HepG2 (cell line): Measurements from ENCODE around the gene PSMD8. TPM values are rescaled to one million over a fixed set of nuclear protein-coding genes. Genes with fewer than 3 reads are reported as not detected.

ENCODE experiments used
- ARNTL ChIP-seq: sonication (generic); formaldehyde crosslinking; IDR thresholded peaks from 2 replicates; pipeline ENCODE4 v1.4.0; 2020; ENCODE audit warnings: mild to moderate bottlenecking, missing genetic modification reagents
- ATAD3A ChIP-seq: sonication (generic); formaldehyde crosslinking; IDR thresholded peaks from 2 replicates; pipeline ENCODE4 v1.4.0; 2020; ENCODE audit warnings: missing genetic modification reagents
- BRD4 ChIP-seq: sonication (generic); formaldehyde crosslinking; IDR thresholded peaks from 2 replicates; pipeline ENCODE4 v1.4.0; 2020; ENCODE audit warnings: missing genetic modification reagents
- ETV5 ChIP-seq: IDR thresholded peaks from 2 replicates; pipeline ENCODE4 v1.6.1; 2018; ENCODE audit warnings: missing biosample characterization, missing genetic modification reagents, inconsistent platforms, borderline replicate concordance
- MED8 ChIP-seq: sonication (generic); formaldehyde crosslinking; IDR thresholded peaks from 2 replicates; pipeline ENCODE4 v1.8.1; 2023; ENCODE audit warnings: mild to moderate bottlenecking, missing genetic modification reagents; ENCODE audit not compliant: insufficient replicate concordance
- MEF2D ChIP-seq: sonication (generic); formaldehyde crosslinking; IDR thresholded peaks from 2 replicates; pipeline ENCODE4 v1.5.1; 2020; ENCODE audit warnings: mild to moderate bottlenecking, missing genetic modification reagents
- NONO ChIP-seq, 2 experiments: fragments of 450-650 bp in 1 of 2; sonication (generic) in 1 of 2; formaldehyde crosslinking in 1 of 2; IDR thresholded peaks in 1 of 2; conservative IDR thresholded peaks in 1 of 2; 2 replicates each; pipeline versions ENCODE4 v1.6.1 to v1.8.0; 2017 to 2022; ENCODE audit warnings: mild to moderate bottlenecking in 1 of 2, missing genetic modification reagents in 1 of 2, moderate library complexity in 1 of 2
- NR2F1 ChIP-seq, 2 experiments: fragments of 450-650 bp in 1 of 2; formaldehyde crosslinking in 1 of 2; IDR thresholded peaks; 2 replicates each; pipeline versions ENCODE4 v1.5.0 to v1.6.1; 2016 to 2020; ENCODE audit warnings: mild to moderate bottlenecking in 1 of 2, missing compliant biosample characterization in 1 of 2, missing genetic modification reagents in 1 of 2, moderate library complexity in 1 of 2
- SMAD3 ChIP-seq: sonication (generic); formaldehyde crosslinking; IDR thresholded peaks from 2 replicates; pipeline ENCODE4 v1.4.0; 2020; ENCODE audit warnings: missing genetic modification reagents
- SP1 ChIP-seq, 2 experiments: fragments of 450-650 bp in 1 of 2; sonication (generic) in 1 of 2; formaldehyde crosslinking in 1 of 2; IDR thresholded peaks; 2 replicates each; pipeline versions ENCODE4 v1.4.0 to v1.6.1; 2016 to 2020; ENCODE audit warnings: missing genetic modification reagents in 1 of 2
- TCF12 ChIP-seq, 2 experiments: fragments of 450-650 bp in 1 of 2; sonication (generic) in 1 of 2; formaldehyde crosslinking in 1 of 2; IDR thresholded peaks; 2 replicates each; pipeline versions ENCODE4 v1.6.1 to v1.8.0; 2017 to 2022; ENCODE audit warnings: antibody characterized with exemption in 1 of 2, mild to moderate bottlenecking in 1 of 2, missing genetic modification reagents in 1 of 2, moderate library complexity in 1 of 2
- ZNF263 ChIP-seq: sonication (generic); formaldehyde crosslinking; IDR thresholded peaks from 2 replicates; pipeline ENCODE4 v1.4.0; 2020; ENCODE audit warnings: missing genetic modification reagents
- ZNF354B ChIP-seq: sonication (generic); formaldehyde crosslinking; IDR thresholded peaks from 2 replicates; pipeline ENCODE4 v1.8.0; 2022; ENCODE audit warnings: mild to moderate bottlenecking, missing genetic modification reagents
- ZNF460 ChIP-seq: sonication (generic); formaldehyde crosslinking; IDR thresholded peaks from 2 replicates; pipeline ENCODE4 v1.5.1; 2020; ENCODE audit warnings: missing genetic modification reagents, mild to moderate bottlenecking, borderline replicate concordance
- ZNF557 ChIP-seq: sonication (generic); formaldehyde crosslinking; IDR thresholded peaks from 2 replicates; pipeline ENCODE4 v1.4.0; 2020; ENCODE audit warnings: missing genetic modification reagents
- ZNF564 ChIP-seq: sonication (generic); formaldehyde crosslinking; IDR thresholded peaks from 2 replicates; pipeline ENCODE4 v1.8.1; 2023; ENCODE audit warnings: mild to moderate bottlenecking, missing genetic modification reagents
- polyA plus RNA-seq, 8 experiments: library from polyadenylated mRNA; depleted of rRNA in 3 of 8; stranded (reverse) in 7 of 8; unstranded in 1 of 8; fragments of >200 nt; fragmentation: Illumina TruSeq in 4 of 8; extraction: Trizol in 4 of 8; gene quantifications; 2 replicates each; pipeline versions ENCODE4 v1.2.1 to v1.2.3, GENCODE V29; 2011 to 2016; ENCODE audit warnings: low read depth in 4 of 8, missing spikeins in 1 of 8, mixed read lengths in 1 of 8; ENCODE audit not compliant: insufficient read depth in 1 of 8
- total RNA-seq, 5 experiments: library from RNA; depleted of rRNA; stranded (reverse); fragments of >200 nt; fragmentation: Illumina TruSeq; extraction: Trizol; gene quantifications; 2 replicates each; pipeline ENCODE4 v1.2.3, GENCODE V29; 2016; ENCODE audit warnings: low read depth in 1 of 5
- TF ChIP-seq, protein P1 (sequence below): sonication (generic); formaldehyde crosslinking; IDR thresholded peaks from 2 replicates; pipeline ENCODE4 v1.4.0; 2020; ENCODE audit warnings: mild to moderate bottlenecking, low read depth, missing genetic modification reagents
- TF ChIP-seq, protein P2 (sequence below): sonication (generic); formaldehyde crosslinking; IDR thresholded peaks from 2 replicates; pipeline ENCODE4 v1.4.0; 2020; ENCODE audit warnings: missing genetic modification reagents, mild to moderate bottlenecking, borderline replicate concordance
- TF ChIP-seq, protein P3 (sequence below): sonication (generic); formaldehyde crosslinking; IDR thresholded peaks from 2 replicates; pipeline ENCODE4 v1.5.0; 2020; ENCODE audit warnings: mild to moderate bottlenecking, missing genetic modification reagents
- TF ChIP-seq, protein P4 (sequence below): IDR thresholded peaks from 2 replicates; pipeline ENCODE4 v1.6.1; 2016; ENCODE audit warnings: missing compliant biosample characterization, missing genetic modification reagents, borderline replicate concordance

The PSMD8 gene
- total and polyA plus RNA-seq, 2 of the 13 experiments (the other 11 are each of a cell fraction or from before 2014, with no cell fraction given) = 162 to 296 TPM

DNA sequence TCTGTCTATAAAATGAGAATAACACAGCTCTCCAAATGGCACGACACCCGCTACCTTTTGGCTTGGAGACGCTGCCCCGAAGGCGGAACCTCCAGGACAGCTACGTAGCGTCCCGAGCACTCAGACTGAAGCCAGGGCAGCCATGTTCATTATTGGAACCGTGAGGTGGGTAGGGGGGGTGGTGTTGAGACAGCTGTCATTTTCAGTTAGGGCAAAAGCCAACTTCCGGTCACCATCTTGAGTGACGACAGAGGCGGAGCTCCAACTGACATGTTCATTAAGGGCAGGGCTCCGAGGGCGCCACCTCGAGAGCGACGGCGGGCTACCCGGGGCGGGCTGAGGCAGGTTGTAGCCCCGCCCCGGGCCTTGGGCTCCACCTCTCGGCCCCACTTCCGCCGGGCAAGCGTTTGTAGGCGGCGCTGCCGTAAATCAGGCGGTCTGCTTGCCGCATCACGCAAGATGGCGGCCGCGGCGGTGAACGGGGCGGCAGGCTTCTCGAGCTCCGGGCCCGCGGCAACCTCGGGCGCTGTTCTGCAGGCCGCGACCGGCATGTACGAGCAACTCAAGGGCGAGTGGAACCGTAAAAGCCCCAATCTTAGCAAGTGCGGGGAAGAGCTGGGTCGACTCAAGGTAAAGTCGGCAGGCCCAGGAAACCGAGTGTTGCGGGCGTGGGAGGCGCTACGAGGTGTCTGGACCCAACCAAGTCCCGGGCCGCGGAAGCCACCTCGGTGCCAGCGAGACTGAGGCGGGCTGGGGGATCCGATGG is at the start of gene PSMD8 (continued):
- TF ChIP-seq, protein P1, sequence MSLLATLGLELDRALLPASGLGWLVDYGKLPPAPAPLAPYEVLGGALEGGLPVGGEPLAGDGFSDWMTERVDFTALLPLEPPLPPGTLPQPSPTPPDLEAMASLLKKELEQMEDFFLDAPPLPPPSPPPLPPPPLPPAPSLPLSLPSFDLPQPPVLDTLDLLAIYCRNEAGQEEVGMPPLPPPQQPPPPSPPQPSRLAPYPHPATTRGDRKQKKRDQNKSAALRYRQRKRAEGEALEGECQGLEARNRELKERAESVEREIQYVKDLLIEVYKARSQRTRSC (CRISPR knock-in tag) = 0 out of 2 replicates have a peak, but pooled peaks have one; percentile 49
- no peak for TF ChIP-seq SP1 (IDR thresholded peaks at IDR 0.05)
- peak; percentile 63 for TF ChIP-seq SP1 (CRISPR knock-in tag; IDR thresholded peaks at IDR 0.05)
- peak; percentile 65 for TF ChIP-seq MED8 (CRISPR knock-in tag)
- TF ChIP-seq, protein P2, sequence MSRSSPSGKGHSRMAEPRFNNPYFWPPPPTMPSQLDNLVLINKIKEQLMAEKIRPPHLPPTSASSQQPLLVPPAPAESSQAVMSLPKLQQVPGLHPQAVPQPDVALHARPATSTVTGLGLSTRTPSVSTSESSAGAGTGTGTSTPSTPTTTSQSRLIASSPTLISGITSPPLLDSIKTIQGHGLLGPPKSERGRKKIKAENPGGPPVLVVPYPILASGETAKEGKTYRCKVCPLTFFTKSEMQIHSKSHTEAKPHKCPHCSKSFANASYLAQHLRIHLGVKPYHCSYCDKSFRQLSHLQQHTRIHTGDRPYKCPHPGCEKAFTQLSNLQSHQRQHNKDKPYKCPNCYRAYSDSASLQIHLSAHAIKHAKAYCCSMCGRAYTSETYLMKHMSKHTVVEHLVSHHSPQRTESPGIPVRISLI = peak; percentile 29; the same call in 1 of the 2 replicates
- peak; percentile 95; the same call in 1 of the 2 replicates for TF ChIP-seq MEF2D (CRISPR knock-in tag)
- TF ChIP-seq SMAD3 (CRISPR knock-in tag) = peak; percentile 25; the same call in 1 of the 2 replicates
- TF ChIP-seq BRD4 (CRISPR knock-in tag) = peak; percentile 88
- TF ChIP-seq, protein P3, sequence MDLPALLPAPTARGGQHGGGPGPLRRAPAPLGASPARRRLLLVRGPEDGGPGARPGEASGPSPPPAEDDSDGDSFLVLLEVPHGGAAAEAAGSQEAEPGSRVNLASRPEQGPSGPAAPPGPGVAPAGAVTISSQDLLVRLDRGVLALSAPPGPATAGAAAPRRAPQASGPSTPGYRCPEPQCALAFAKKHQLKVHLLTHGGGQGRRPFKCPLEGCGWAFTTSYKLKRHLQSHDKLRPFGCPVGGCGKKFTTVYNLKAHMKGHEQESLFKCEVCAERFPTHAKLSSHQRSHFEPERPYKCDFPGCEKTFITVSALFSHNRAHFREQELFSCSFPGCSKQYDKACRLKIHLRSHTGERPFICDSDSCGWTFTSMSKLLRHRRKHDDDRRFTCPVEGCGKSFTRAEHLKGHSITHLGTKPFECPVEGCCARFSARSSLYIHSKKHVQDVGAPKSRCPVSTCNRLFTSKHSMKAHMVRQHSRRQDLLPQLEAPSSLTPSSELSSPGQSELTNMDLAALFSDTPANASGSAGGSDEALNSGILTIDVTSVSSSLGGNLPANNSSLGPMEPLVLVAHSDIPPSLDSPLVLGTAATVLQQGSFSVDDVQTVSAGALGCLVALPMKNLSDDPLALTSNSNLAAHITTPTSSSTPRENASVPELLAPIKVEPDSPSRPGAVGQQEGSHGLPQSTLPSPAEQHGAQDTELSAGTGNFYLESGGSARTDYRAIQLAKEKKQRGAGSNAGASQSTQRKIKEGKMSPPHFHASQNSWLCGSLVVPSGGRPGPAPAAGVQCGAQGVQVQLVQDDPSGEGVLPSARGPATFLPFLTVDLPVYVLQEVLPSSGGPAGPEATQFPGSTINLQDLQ (CRISPR knock-in tag) = peak; percentile 24; the same call in 1 of the 2 replicates
- TF ChIP-seq ZNF354B (CRISPR knock-in tag) = no peak
- TF ChIP-seq ZNF557 = peak; percentile 76
- TF ChIP-seq ARNTL (CRISPR knock-in tag) = peak; percentile 80
- no peak for TF ChIP-seq ATAD3A (CRISPR knock-in tag)
- TF ChIP-seq TCF12 (IDR thresholded peaks at IDR 0.05) = no peak
- no peak for TF ChIP-seq TCF12 (CRISPR knock-in tag; IDR thresholded peaks at IDR 0.05)
- peak; percentile 67; the same call in 1 of the 2 replicates for TF ChIP-seq ZNF564
- no peak for TF ChIP-seq ZNF460 (CRISPR knock-in tag)
- TF ChIP-seq ZNF263 (CRISPR knock-in tag) = peak; percentile 41
- TF ChIP-seq, protein P4, sequence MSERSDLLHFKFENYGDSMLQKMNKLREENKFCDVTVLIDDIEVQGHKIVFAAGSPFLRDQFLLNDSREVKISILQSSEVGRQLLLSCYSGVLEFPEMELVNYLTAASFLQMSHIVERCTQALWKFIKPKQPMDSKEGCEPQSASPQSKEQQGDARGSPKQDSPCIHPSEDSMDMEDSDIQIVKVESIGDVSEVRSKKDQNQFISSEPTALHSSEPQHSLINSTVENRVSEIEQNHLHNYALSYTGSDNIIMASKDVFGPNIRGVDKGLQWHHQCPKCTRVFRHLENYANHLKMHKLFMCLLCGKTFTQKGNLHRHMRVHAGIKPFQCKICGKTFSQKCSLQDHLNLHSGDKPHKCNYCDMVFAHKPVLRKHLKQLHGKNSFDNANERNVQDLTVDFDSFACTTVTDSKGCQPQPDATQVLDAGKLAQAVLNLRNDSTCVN (CRISPR knock-in tag) = no peak
- peak; percentile 82 for TF ChIP-seq ETV5 (CRISPR knock-in tag)
- TF ChIP-seq NR2F1 (CRISPR knock-in tag; IDR thresholded peaks at IDR 0.05) = no peak
- TF ChIP-seq NONO (IDR thresholded peaks at IDR 0.05) = no peak
- TF ChIP-seq NONO (CRISPR knock-in tag; conservative IDR thresholded peaks at IDR 0.05) = peak; percentile 50
